OCI-LY7 (cell line): ENCODE measurements around the gene LCNL1.

Experiments used
- EZH2phosphoT487 ChIP-seq: fragments of 200-600 bp; sonication (generic); IDR thresholded peaks from 2 replicates; pipeline ENCODE4 v1.6.1; 2018; ENCODE audit warnings: low read depth, borderline replicate concordance, mild to moderate bottlenecking, mixed run types, antibody characterized with exemption, low read length, moderate library complexity, mixed read lengths
- TF ChIP-seq, protein P1 (sequence below): fragments of 200-600 bp; sonication (generic); conservative IDR thresholded peaks from 2 replicates; pipeline ENCODE4 v1.5.1; 2014; ENCODE audit warnings: mild to moderate bottlenecking, antibody characterized with exemption, low read length, moderate library complexity, mixed read lengths

DNA sequence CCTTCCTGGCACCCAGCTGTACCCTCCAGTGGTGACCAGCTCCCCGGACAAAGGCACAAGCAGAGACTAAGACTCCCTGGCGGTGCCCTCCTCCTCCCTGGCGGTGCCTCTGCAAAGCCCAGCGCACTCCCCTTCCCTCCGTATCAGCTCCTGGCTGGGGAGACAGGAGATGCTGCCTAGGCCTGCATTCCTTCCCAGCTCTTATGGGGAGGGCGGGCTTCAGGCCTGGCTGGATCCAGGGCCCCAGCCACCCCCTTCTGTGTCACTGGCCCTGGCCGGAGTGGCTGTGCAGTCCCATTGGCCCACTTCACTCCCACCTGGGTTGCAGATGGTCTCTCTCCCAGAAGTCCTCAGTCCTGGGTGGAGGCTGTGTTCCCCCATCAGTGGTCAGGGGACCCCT, 24.3 kb upstream of the LCNL1 start:
- TF ChIP-seq, protein P1, sequence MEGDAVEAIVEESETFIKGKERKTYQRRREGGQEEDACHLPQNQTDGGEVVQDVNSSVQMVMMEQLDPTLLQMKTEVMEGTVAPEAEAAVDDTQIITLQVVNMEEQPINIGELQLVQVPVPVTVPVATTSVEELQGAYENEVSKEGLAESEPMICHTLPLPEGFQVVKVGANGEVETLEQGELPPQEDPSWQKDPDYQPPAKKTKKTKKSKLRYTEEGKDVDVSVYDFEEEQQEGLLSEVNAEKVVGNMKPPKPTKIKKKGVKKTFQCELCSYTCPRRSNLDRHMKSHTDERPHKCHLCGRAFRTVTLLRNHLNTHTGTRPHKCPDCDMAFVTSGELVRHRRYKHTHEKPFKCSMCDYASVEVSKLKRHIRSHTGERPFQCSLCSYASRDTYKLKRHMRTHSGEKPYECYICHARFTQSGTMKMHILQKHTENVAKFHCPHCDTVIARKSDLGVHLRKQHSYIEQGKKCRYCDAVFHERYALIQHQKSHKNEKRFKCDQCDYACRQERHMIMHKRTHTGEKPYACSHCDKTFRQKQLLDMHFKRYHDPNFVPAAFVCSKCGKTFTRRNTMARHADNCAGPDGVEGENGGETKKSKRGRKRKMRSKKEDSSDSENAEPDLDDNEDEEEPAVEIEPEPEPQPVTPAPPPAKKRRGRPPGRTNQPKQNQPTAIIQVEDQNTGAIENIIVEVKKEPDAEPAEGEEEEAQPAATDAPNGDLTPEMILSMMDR: no peak
- no peak for TF ChIP-seq EZH2phosphoT487
